Colonic mucosa (tissue), 4 donors: ENCODE data around the gene RAC3. TPM values are rescaled to one million over a fixed set of nuclear protein-coding genes. Genes with fewer than 3 reads are reported as not detected.
"Not testable (repeated sequence)": the region's sequence is repeated elsewhere in the genome, so short reads cannot be mapped to it uniquely, and the experiment has no call there.

Experiments used
- DNase-seq: peaks from one replicate; pipeline ENCODE4 v3.0.0-alpha.2; 2020
- H3K27ac ChIP-seq: fragments of 200-600 bp; one replicate; pipeline ENCODE4 v1.8.0; 2021
- H3K27me3 ChIP-seq: fragments of 200-600 bp; one replicate; pipeline ENCODE4 v1.8.0; 2021
- H3K36me3 ChIP-seq: fragments of 200-600 bp; one replicate; pipeline ENCODE4 v1.8.0; 2021
- H3K4me1 ChIP-seq: fragments of 200-600 bp; one replicate; pipeline ENCODE4 v1.8.0; 2021; ENCODE audit warnings: mild to moderate bottlenecking
- H3K4me3 ChIP-seq: fragments of 200-600 bp; one replicate; pipeline ENCODE4 v1.8.0; 2021
- H3K9ac ChIP-seq, 2 donors: one replicate each; pipeline ENCODE4 v1.7.0; 2013; ENCODE audit warnings: control low read depth in 2 of 2, low read depth in 2 of 2, low read length in 2 of 2
- H3K9me3 ChIP-seq: fragments of 200-600 bp; one replicate; pipeline ENCODE4 v1.8.0; 2021
- CTCF ChIP-seq: fragments of 200-600 bp; IDR thresholded peaks from one replicate; pipeline ENCODE4 v1.8.0; 2022; ENCODE audit warnings: antibody characterized with exemption, mild to moderate bottlenecking
- intact Hi-C: fragments of 100-400 bp; cut with DNase I; formaldehyde crosslinking; loops from one replicate; pipeline ENCODE4 v1.14.1; 2022
- total RNA-seq, 2 donors: library from RNA; stranded (reverse); fragmentation: NEBNext Ultra II Directional in 1 of 2; extraction: Animal tissue kit (Norgen Biotek cat#: 25700) in 1 of 2; gene quantifications; one replicate each; pipeline ENCODE4 v1.2.1, GENCODE V29; 2021
- donor health status: healthy.
- donor health status: DM: no; HTN: no; CAD: no.
- donor health status: DM: no; HTN: no; CAD: no.

Gene RAC3
- total RNA-seq, 2 donors from 2014 or later = 7.0 to 16.6 TPM

DNA sequence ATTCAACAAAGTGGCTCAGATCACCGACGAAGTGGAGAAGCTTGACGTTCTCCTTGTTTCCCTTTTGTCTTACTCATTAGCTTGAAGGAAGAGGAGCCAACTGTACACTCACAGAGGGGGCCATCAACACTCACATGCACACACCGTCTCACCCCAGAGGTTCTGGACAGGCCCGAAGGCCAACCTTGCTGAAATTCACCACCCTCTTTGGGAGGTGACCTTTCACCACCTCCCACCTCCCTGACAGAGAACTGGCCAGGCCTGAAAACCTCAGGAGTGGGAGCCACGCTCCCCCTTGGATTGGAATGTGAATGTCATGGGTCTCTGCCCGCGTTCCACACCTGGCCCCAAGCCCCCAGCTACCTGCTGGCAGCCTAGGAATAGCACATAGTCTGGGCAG, 4.0 kb downstream of the RAC3 start:
- intact Hi-C loops = loop anchor here (10.0 kb wide), 1 partner anchor 289 kb away; no protein-coding TSS in a partner anchor
- TF ChIP-seq CTCF = no peak
- H3K27ac ChIP-seq = no peak overlapping the region
- H3K27me3 ChIP-seq = no peaks in the 10 kb centered on the region
- H3K4me1 ChIP-seq = peaks cover 13% of the 10 kb centered on the region
- no peaks in the 10 kb centered on the region for H3K36me3 ChIP-seq
- no peak overlapping the region for H3K9ac ChIP-seq
- no peak overlapping the region for H3K4me3 ChIP-seq
- no peaks in the 10 kb centered on the region for H3K9me3 ChIP-seq
- no peak for DNase-seq

DNA sequence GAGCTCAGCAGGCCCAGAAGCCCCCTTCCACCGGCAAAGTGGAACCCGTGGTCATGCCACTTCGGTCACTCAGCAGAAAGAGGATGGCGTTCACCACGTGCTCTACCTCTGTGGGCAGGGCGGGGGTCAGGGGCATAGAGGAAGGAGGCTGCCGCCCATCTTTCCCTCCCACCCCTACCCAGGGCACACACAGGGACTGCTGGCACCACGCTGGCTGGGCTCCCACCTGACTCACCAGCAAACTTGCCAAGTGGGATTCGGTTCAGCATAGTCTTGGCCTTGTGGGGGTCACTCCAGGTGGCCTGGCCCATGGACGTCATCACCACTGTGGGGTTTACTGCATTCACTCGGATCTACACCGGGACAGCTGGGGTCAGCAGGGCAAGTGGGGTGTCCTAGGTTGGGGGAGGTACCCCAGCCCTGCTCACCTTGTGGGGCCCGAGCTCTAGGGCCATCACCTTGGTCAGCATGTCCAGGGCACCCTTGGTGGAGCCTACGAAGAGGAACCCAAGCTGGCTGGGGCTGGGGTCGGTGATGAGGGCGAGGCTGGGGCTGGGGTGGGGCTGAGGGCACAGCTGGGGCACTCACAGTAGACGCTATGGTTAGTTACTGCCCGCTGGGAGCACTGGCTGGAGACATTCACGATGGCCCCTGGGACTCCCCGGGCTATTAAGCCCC, 4.6 kb downstream of the RAC3 start:
- Histone ChIP-seq H3K27ac (no peak overlapping the region), H3K4me3 (peak overlapping the region; percentile 83), H3K4me1 (peaks cover 13% of the 10 kb centered on the region), H3K27me3 (no peaks in the 10 kb centered on the region), H3K36me3 (no peaks in the 10 kb centered on the region), H3K9me3 (no peaks in the 10 kb centered on the region), H3K9ac (peak overlapping the region; percentile 67 to 86)
- no peak for DNase-seq
- intact Hi-C loops = loop anchor here (10.0 kb wide), 1 partner anchor 289 kb away; no protein-coding TSS in a partner anchor
- no peak for TF ChIP-seq CTCF

GRCh38 chr17:82036634-82037091, 5.2 kb downstream of the RAC3 start:
- Histone ChIP-seq H3K36me3 (no peaks in the 10 kb centered on the region), H3K9me3 (no peaks in the 10 kb centered on the region), H3K27ac (peak overlapping the region; percentile 95), H3K27me3 (no peaks in the 10 kb centered on the region), H3K4me3 (peak overlapping the region; percentile 83), H3K4me1 (peaks cover 13% of the 10 kb centered on the region), H3K9ac (peak overlapping the region; percentile 67 to 86)
- no peak for TF ChIP-seq CTCF
- DNase-seq = no peak
- intact Hi-C loops = loop anchor here (10.0 kb wide), 1 partner anchor 288 kb away; no protein-coding TSS in a partner anchor

DNA sequence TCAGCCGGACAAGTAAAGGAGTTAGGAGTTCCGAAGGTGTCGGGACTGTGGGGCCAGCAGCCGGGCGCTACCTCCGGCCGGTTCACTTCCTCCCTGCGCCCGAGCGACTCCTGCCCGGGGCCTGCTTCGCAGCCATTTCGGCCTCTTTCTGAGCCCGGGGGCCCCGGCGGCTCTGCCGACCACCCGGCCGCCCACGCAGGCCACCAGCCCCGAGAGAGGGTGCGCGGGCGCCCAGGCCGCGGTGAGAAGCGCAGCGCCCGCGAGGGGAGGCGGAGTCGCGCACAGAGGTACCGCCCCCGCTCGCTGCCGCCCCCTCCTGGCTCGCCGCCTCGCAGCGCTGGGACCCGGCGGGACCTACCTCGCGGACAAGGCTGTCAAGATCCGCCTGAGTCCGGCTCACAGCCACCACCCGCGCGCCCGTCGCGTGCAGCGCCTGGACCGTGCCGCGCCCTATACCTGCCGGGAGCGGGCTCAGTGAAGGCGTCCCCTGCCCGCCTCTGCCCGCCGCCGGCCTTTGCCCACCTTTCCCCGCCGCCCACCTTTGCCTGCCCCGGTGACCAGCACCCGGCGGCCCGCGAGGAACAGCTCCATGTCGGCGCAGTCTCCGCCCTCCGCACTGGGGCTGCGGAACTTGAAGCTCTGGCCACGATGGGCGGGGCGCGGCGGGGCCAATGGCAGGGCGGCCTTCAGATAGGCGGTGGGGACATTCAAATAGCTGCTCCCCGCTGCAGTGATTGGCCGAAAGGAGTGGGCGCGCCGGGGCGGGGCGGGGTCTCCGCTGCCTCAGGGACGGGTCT, 5.8 kb downstream of the RAC3 start, which contains the start of gene DCXR:
Gene DCXR (minus strand): TSS at position 606 of the 797 bp plus-strand sequence. CDS start 15 bp downstream, at position 591.
- TF ChIP-seq CTCF = peak; percentile 80
- Histone ChIP-seq H3K4me1 (peaks cover 10% of the 10 kb centered on the region), H3K9ac (peak within 1 kb of the TSS; percentile 67 to 86), H3K4me3 (peak within 1 kb of the TSS; percentile 83), H3K27ac (peak within 1 kb of the TSS; percentile 95), H3K36me3 (no peaks in the 10 kb centered on the region), H3K9me3 (no peaks in the 10 kb centered on the region), H3K27me3 (no peaks in the 10 kb centered on the region)
- DNase-seq = peak; percentile 99
- intact Hi-C loops = loop anchor here (10.0 kb wide), 1 partner anchor 288 kb away; no protein-coding TSS in a partner anchor

GRCh38 chr17:82037889-82038195, 6.4 kb downstream of the RAC3 start:
- H3K36me3 ChIP-seq = no peaks in the 10 kb centered on the region
- peaks cover 10% of the 10 kb centered on the region for H3K4me1 ChIP-seq
- TF ChIP-seq CTCF = no peak
- H3K9ac ChIP-seq = peak overlapping the region in 1 of 2 donors; percentile 28
- peak overlapping the region; percentile 95 for H3K27ac ChIP-seq
- peak overlapping the region; percentile 83 for H3K4me3 ChIP-seq
- no peak for DNase-seq
- H3K9me3 ChIP-seq = no peaks in the 10 kb centered on the region
- intact Hi-C loops = loop anchor here (10.0 kb wide), 1 partner anchor 287 kb away; no protein-coding TSS in a partner anchor
- no peaks in the 10 kb centered on the region for H3K27me3 ChIP-seq

DNA sequence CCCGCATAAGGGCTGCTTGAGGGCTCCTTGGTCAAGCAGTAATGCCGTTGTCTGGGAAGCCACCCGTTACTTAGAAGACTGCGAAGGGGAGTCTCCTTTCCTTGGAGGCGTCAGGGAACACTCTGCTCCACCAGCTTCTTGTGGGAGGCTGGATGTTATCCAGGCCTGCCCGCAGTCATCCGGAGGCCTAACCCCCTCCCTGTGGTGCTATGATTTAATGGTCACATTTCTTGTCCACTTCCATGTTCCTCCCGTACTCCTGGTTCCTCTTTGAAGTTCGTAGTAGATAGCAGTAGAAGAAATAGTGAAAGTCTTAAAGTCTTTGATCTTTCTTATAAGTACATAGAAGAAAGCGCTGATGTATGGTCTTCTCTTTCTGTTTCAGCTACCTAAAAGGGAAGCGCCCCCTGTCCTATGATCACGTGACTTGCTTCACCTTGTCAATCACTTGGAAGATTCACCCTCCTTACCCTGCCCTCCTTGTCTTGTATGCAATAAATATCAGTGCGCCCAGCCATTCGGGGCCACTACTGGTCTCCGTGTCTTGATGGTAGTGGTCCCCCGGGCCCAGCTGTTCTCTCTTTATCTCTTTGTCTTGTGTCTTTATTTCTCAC, 7.4 kb downstream of the RAC3 start:
- H3K36me3 ChIP-seq, H3K27me3 ChIP-seq, H3K9ac ChIP-seq, H3K4me1 ChIP-seq, H3K4me3 ChIP-seq, H3K27ac ChIP-seq, H3K9me3 ChIP-seq, DNase-seq: not testable (repeated sequence)
- intact Hi-C loops = loop anchor here (10.0 kb wide), 1 partner anchor 286 kb away; no protein-coding TSS in a partner anchor
